Measurements from ENCODE around the gene CYP1A1. TPM values are rescaled to one million over a fixed set of nuclear protein-coding genes. Genes with fewer than 3 reads are reported as not detected.

Gene CYP1A1
- total and polyA plus RNA-seq, 2 of the 13 experiments (the other 11 are each of a cell fraction or from before 2014, with no cell fraction given) = 7.9 to 8.0 TPM

GRCh38 chr15:74725845-74726773, 781 bp upstream of the CYP1A1 start:
- ATAC-seq (peak; percentile 70), FAIRE-seq (no peak), DNase-seq (ENCODE audit: low spot score) (peak; percentile 46)
- no TSS peak for BruUV-seq (replicated peaks)
- in situ Hi-C loops (cut with HindIII; ENCODE audit: extremely low pct_ligation_motif_present, low pct_unique_long_range_greater_than_20kb) = no loop called here
- intact Hi-C loops (cut with micrococcal nuclease; ENCODE audit: unreplicated experiment) = no loop called here
- H3K9me3 ChIP-seq (ENCODE audit: low read length) = no peaks in the 10 kb centered on the region
- peak overlapping the region; percentile 94 for H3K27ac ChIP-seq (ENCODE audit: extremely low read length, insufficient read depth, low read length)
- peaks cover 69% of the 10 kb centered on the region for H3K4me1 ChIP-seq (ENCODE audit: insufficient read depth, low read length)
- H2AFZ ChIP-seq (ENCODE audit: low read length) = no peak overlapping the region
- H3K4me3 ChIP-seq (replicated peaks in 1 of 3; ENCODE audit: insufficient read depth in 1 of 3, low read depth in 2 of 3, low read length in 3 of 3) = peak overlapping the region; percentile 69 to 80 (median 71)
- no peaks in the 10 kb centered on the region for H3K36me3 ChIP-seq (replicated peaks in 1 of 2; ENCODE audit: control insufficient read depth in 1 of 2, insufficient read depth in 2 of 2, low read length in 2 of 2)
- ChIA-PET POLR2A (interaction anchor here (0.7 to 4.3 kb wide), 10 partner anchors 10 to 283 kb away, joined by 3 to 53 read pairs (median 4); partner anchors contain the start of genes CYP1A2 and EDC3), CTCF (ENCODE audit: low intra/inter-chr PET ratio, low total read pairs) (no interaction called here)
- H4K20me1 ChIP-seq (ENCODE audit: insufficient read depth, low read length) = no peaks in the 10 kb centered on the region
- 42% methylated on average over 16 of the region's 86 CpGs for WGBS (ENCODE audit: low lambda C conversion rate)
- H3K27me3 ChIP-seq (ENCODE audit: control insufficient read depth in 1 of 2, insufficient read depth in 2 of 2, low read length in 2 of 2) = no peaks in the 10 kb centered on the region
- H3K4me2 ChIP-seq (ENCODE audit: low read depth, low read length) = peak overlapping the region; percentile 63
- H3K9ac ChIP-seq (ENCODE audit: insufficient read depth, low read depth, low read length) = peak overlapping the region; percentile 73
- H3K79me2 ChIP-seq (ENCODE audit: insufficient read depth, low read length) = no peaks in the 10 kb centered on the region
- TF ChIP-seq BCL6 (CRISPR knock-in tag; IDR thresholded peaks at IDR 0.05) = peak; percentile 66
- TF ChIP-seq THAP8 (CRISPR knock-in tag; IDR thresholded peaks at IDR 0.05; ENCODE audit: borderline replicate concordance) = no peak
- peak; percentile 64; the same call in 1 of the 2 replicates for TF ChIP-seq ZNF770 (CRISPR knock-in tag; IDR thresholded peaks at IDR 0.05)
- peak in 1 of 2 experiments; percentile 40; a peak in 1 of 4 replicates for TF ChIP-seq HMGXB4 (CRISPR knock-in tag; IDR thresholded peaks at IDR 0.05; ENCODE audit: borderline replicate concordance in 1 of 2, low read depth in 1 of 2)
- TF ChIP-seq CEBPG (CRISPR knock-in tag; IDR thresholded peaks at IDR 0.05) = no peak
- TF ChIP-seq ZNF761 (CRISPR knock-in tag; conservative IDR thresholded peaks at IDR 0.05) = no peak
- 0 out of 2 replicates have a peak, but pooled peaks have one; percentile 29 for TF ChIP-seq MYC (CRISPR knock-in tag; IDR thresholded peaks at IDR 0.05; ENCODE audit: borderline replicate concordance)
- TF ChIP-seq SPEN (CRISPR knock-in tag; IDR thresholded peaks at IDR 0.05; ENCODE audit: low read depth) = peak; percentile 51
- peak; percentile 90 for TF ChIP-seq NR2C2 (CRISPR knock-in tag; IDR thresholded peaks at IDR 0.05; ENCODE audit: borderline replicate concordance)
- TF ChIP-seq SNAPC2 (CRISPR knock-in tag; IDR thresholded peaks at IDR 0.05) = peak; percentile 83; the same call in 1 of the 2 replicates
- peak; percentile 58 to 77 for TF ChIP-seq POLR2A (IDR thresholded peaks at IDR 0.05; ENCODE audit: insufficient read depth in 1 of 2, low read depth in 2 of 2, low read length in 2 of 2)
- no peak for TF ChIP-seq ZNF207 (IDR thresholded peaks at IDR 0.05; ENCODE audit: borderline replicate concordance)
- TF ChIP-seq ZBTB42 (CRISPR knock-in tag; IDR thresholded peaks at IDR 0.05) = 0 out of 2 replicates have a peak, but pooled peaks have one; percentile 39
- TF ChIP-seq ZIK1 (CRISPR knock-in tag; IDR thresholded peaks at IDR 0.05; ENCODE audit: borderline replicate concordance, low read depth) = no peak
- no peak for TF ChIP-seq SSRP1 (CRISPR knock-in tag; IDR thresholded peaks at IDR 0.05)
- TF ChIP-seq ZNF75D (CRISPR knock-in tag; IDR thresholded peaks at IDR 0.05; ENCODE audit: borderline replicate concordance) = no peak
- TF ChIP-seq RBFOX2 (IDR thresholded peaks at IDR 0.05; ENCODE audit: low read depth, low read length) = peak; percentile 74
- TF ChIP-seq NKX3-1 (CRISPR knock-in tag; IDR thresholded peaks at IDR 0.05) = no peak; the same call in 1 of the 2 replicates
